Tibial nerve (tissue), 4 donors: ENCODE data around the gene CREB3L1.

Experiments
- EP300 ChIP-seq, 2 donors: sonication (generic); formaldehyde crosslinking; IDR thresholded peaks; one replicate each; pipeline ENCODE4 v1.6.1; 2017; ENCODE audit warnings: antibody characterized with exemption in 2 of 2, mild to moderate bottlenecking in 1 of 2
- POLR2A ChIP-seq, 2 donors: fragments of 450-650 bp; IDR thresholded peaks; one replicate each; pipeline ENCODE4 v1.6.1; 2017; ENCODE audit warnings: antibody characterized with exemption in 2 of 2, mild to moderate bottlenecking in 2 of 2, moderate library complexity in 2 of 2
- TF ChIP-seq, protein P1 (sequence below), 5 experiments: fragments of 200-600 bp in 3 of 5; fragments of 450-650 bp in 2 of 5; sonication (generic) in 3 of 5; IDR thresholded peaks; one replicate each; pipeline ENCODE4 v1.5.1; 2016 to 2019; ENCODE audit warnings: antibody characterized with exemption in 5 of 5, mild to moderate bottlenecking in 3 of 5, moderate library complexity in 2 of 5

DNA sequence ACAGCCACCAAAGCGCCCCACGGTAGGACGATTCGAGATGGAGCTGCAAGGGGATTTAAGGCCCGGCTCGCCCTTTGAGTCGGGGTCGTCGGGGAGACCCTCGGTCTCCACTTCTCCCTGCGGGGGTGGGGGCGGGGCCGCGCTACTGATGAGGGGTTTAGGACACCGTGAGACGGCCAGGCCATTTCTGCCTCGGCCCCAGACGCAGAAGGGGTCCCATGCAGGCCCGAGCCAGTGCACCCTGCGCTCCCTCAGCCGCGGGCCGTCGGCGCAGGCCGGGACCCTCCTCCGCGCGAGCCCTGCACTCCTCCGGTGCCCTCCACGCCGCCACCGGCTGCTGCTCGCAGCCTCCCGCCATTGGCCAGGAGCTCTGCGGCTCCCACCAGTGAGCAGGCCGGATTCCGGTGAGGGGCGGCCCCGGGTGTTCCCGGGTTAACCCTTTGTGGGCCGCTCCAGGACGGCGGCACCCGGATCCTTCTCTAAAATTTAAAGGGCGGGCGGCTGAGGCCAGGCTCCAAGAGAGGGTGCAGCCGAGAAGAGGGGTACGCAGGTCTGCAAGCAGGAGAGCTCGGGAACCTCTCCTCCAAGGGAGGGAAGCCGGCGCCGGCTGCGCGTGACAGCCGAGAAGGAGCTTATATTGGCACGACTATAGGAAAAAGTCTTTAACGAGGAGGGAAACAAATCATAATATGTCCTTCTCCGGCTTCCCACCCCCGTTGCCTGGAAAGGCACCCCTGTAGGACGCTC is 18.0 kb downstream of the CREB3L1 start:
- TF ChIP-seq, protein P1, sequence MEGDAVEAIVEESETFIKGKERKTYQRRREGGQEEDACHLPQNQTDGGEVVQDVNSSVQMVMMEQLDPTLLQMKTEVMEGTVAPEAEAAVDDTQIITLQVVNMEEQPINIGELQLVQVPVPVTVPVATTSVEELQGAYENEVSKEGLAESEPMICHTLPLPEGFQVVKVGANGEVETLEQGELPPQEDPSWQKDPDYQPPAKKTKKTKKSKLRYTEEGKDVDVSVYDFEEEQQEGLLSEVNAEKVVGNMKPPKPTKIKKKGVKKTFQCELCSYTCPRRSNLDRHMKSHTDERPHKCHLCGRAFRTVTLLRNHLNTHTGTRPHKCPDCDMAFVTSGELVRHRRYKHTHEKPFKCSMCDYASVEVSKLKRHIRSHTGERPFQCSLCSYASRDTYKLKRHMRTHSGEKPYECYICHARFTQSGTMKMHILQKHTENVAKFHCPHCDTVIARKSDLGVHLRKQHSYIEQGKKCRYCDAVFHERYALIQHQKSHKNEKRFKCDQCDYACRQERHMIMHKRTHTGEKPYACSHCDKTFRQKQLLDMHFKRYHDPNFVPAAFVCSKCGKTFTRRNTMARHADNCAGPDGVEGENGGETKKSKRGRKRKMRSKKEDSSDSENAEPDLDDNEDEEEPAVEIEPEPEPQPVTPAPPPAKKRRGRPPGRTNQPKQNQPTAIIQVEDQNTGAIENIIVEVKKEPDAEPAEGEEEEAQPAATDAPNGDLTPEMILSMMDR (IDR thresholded peaks at IDR 0.05), result no peak
- TF ChIP-seq POLR2A (IDR thresholded peaks at IDR 0.05) (no peak), EP300 (IDR thresholded peaks at IDR 0.05) (peak; percentile 21 to 32)
